MM.1S (cell line): ENCODE measurements around the gene HERPUD2.

Source experiments
- CTCF ChIP-seq: fragments of 300-600 bp; sonication (generic); IDR thresholded peaks from 2 replicates; pipeline ENCODE4 v1.5.1; 2016; ENCODE audit warnings: antibody characterized with exemption, low read length, mixed read lengths
- EZH2phosphoT487 ChIP-seq: fragments of 300-600 bp; sonication (generic); IDR thresholded peaks from 2 replicates; pipeline ENCODE4 v1.6.1; 2018; ENCODE audit warnings: antibody characterized with exemption, low read length

GRCh38 chr7:35727571-35727970 lies 32.6 kb upstream of the HERPUD2 start:
- no peak for TF ChIP-seq EZH2phosphoT487
- TF ChIP-seq CTCF = no peak
